Fibroblast of upper back skin (primary cell): ENCODE measurements around the gene SPAG8.

Source experiments
- DNase-seq: peaks from one replicate; pipeline ENCODE4 v3.0.0-alpha.2; 2013

Gene SPAG8

DNA sequence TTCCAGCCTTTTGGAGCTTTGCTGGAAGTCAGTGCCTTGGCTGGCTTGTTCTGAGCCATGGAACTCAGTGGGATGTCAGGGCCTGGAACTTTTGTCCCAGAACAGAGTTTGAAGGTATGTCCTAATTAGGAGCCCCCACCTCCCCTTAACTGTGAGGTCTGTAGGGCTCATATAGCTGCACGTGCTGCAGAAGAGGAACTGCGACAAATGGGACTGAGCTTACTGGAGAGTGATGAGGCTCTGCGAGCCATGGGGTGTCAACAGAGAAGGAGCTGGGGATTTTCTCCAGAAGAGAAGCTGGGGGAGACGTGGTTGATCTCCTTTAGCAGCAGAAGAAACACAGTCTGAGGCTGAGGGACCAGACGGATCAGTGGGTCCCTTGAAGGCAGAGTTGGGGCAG, 27.9 kb upstream of the SPAG8 start:
- no peak for DNase-seq

DNA sequence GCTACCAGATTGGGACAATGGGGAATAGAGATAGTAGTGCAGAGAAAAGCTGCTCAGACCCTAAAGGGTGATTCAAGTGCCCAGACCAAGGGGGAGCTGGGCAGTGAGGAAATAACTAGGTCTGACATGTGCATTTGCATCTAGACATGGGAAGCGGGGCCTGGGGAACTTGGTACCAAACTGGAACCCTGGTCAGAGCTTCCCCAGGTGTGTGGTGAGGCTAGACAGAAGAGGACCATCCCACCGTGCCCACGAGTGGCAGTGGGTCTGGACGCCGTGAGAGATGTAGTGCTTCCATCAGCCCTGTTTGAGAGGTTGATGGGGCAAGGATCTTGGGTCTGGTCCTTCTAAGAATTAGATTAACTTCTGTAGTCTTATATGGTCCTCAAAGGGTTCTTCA, 24.5 kb upstream of the SPAG8 start:
- no peak for DNase-seq

DNA sequence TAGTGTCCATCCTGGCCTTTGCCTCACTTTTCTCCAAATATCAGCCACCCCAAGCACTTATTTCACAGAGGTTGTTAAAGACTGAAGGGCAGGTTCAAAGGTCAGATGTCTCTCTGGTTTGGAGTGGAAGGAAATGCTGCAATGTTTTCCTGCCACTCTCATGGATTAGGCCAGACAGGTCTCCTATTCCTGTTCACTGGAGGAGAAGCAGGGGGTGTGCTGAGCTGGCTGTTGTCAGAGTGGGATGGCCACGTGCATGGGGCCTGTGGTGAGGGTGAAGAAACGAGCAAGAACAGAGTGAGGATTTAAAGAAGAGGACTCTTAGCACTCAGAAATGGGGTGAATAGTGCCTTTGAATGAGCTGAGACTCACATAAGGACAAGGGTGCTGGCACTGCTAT, 23.7 kb upstream of the SPAG8 start:
- DNase-seq = no peak

DNA sequence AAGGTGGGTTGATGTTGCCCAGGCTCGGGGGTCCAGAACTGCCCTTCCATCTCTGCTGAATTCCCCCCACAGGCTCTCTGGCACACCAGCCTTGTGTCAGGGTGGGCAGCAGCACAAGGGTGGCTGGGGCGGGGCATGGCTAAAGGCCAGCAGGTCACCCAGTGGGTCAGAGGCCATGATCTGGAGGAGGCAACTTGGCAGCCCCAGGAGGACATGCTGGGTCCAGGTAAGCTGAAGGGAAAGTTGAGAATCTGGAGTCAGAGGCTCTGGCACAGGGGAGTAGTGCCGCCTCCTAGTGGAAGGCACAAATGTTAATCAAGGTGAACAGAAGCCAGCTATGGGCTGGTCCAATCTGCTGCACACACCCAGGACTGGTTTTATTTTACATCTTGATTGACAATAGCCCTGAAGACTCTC, 23.2 kb upstream of the SPAG8 start:
- no peak for DNase-seq

DNA sequence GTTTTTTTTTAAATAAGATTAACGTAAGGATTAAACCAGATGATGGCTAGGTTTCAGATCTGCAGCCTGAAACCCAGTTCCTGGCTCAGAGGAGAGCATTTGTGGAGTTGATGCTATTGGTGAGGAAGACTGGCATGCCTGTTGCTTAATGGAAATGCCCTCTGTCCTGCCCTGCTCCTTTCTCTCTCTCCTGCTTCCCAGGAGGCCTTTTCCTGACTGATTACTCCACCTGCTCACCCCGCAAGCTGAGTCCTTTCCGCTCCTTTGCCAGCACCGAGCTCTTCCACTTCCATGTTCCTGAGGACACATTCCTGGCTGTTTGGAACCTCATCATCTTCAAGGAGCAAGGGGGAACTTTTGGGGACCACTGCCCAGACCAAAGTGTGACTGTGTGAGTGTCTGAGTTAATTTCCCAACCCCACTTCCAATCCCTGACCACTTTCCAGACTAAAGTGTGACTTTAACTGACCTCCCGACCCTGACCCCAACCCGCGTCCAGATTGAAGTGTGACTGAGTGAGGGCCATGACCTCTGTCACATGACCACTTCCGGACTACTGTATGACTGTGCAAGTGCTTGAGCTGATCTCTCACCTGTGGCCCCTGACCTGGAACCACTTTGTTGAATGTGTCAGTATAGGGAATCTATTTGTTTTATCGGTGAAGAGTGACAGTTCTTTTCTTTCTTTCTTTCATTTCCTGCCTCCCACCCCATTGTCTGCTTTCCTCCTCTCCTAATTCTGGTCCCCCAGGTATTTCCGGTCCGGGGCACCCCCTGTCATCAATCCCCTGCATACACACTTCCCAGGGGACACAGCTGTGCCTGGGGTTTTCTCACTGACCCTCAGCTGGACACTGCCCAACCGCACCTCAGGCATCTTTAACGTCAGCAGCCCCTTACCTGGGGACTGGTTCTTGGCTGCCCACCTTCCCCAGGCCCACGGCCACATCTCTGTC, 22.5 kb upstream of the SPAG8 start:
- no peak for DNase-seq

DNA sequence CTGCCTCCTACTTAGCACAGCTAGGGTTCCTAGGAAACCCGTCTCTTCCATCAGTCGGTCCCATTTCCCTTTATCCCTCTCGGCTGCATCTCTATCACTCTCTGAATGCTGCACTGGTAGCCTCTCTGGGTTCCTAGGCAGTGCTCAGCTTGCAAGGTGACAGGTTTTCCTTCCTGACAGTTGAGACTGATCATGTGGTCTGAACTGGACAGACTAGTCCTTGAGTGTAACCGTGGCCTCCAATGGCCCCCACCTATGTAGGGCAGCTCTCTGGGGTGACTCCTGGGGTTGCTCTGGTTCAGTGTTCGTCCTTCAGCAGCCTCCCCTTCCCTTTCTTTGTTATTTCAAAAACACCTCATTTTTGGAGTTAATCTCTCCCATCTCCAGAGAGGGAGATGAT, 20.8 kb upstream of the SPAG8 start:
- no peak for DNase-seq

DNA sequence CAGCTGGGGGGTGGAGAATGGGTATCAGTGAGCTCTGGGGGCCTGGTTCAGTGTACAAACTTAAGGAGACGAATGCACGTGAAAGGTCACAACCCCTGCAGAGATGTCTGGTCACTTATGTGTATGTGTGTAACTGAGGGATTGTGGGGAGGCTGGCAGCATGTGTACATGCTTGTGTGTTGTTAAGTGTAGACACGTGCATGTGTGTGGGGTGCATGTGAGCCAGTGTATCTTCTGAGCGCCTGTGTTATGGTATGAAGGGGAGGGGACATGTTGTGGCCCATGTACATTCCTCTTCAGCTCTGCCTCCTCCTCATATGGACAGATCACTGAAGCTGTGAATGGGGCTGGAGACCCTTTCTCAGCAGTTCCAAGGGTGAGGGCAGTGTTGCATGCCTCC, 19.0 kb upstream of the SPAG8 start:
- DNase-seq = no peak

DNA sequence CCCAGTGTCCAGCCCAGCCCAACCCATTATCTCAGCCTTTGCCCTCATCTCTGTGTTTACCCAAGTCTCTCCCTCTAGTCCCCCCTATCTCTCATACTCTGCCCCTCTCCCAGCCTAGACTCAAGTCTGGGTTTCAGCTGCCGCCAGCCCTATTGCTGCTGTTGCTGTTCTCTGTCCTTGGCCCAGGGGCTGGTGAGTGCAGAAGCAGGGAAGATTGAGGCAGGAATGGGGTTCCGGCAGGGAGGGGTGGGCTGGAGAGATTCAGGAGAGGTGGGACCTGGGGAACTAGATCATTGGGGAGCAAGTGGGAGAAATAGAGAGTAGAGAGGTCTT, 17.7 kb upstream of the SPAG8 start:
- DNase-seq = no peak

DNA sequence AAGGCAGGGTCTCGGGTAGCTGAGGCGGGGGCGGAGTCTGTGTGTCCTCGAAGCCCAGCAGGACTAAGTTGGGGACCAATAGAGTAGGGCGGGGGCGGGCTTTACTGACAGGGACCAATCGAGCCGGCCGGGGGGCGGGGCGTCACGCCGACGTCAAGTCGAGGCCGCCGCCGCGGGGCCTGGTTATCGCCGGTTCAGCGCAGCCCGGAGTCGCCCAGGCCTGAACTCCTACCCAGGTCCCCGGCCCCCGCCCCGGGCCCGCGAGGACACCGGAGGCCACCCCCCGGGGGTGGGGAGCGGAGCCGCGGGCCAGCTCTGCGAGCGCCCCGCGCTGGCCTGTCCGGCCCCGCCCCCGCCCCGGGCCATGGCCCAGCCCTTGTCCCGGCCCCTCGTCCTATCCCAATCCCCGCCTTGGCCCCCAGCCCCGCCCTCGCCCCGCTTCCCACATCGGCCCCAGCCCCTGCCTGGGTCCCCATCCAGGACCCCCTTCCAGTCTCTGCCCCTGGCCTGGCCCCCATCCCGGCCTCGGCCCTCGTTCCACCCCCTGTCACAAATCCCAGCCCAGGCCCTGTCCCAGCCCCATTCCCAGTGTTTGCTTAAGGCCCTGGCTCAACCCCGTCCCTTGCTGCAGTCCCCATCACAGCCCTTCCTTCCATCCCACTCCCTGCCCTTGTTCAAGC, 17.2 kb upstream of the SPAG8 start, which contains the start of gene TMEM8B:
Gene TMEM8B (plus strand): TSS at position 145 of the 680 bp plus-strand sequence. CDS start 220 bp downstream, at position 365.
- DNase-seq = peak; percentile 90

DNA sequence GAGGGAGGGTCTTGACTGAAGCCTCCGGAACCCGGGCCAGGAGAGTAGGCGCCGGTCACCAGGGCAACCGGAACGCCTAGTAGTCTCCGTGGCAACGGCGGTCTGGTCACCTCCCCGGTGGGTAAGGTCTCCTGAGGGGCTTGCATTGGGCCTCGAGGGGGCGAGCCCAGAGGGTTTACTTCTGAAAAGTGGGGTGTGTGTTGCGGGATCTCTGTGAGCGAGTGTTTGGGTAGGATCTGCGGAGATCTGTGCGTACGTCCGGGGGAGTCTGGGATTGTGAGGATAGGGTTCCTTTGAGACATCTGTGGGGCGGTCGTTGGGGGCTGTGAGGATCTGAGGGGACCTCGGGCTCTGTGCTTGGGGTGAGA, 16.6 kb upstream of the SPAG8 start, which contains the start of gene FAM221B:
Gene FAM221B (minus strand): TSS at position 17 of the 368 bp plus-strand sequence. CDS start 2,571 bp downstream, outside the sequence.
- no peak for DNase-seq

DNA sequence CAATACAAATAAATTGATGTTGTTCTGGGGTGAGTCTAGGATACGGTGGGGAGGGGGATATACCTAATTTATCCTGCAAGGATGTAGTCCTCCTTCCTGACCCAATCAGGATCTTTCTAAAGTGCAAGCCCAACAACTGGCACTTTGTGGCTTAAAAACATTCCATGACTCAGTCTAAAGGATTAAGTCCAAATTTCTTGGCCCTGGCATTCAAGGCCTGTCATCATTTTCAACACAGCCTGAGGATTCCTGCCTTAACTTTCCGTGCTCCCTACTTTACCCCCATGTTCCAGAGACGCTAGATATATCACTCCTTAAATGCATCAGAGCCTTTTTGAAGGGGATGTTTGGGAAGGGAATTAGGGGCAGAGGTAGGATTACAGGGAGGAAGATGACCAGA, 15.4 kb upstream of the SPAG8 start:
- peak; percentile 70 for DNase-seq

DNA sequence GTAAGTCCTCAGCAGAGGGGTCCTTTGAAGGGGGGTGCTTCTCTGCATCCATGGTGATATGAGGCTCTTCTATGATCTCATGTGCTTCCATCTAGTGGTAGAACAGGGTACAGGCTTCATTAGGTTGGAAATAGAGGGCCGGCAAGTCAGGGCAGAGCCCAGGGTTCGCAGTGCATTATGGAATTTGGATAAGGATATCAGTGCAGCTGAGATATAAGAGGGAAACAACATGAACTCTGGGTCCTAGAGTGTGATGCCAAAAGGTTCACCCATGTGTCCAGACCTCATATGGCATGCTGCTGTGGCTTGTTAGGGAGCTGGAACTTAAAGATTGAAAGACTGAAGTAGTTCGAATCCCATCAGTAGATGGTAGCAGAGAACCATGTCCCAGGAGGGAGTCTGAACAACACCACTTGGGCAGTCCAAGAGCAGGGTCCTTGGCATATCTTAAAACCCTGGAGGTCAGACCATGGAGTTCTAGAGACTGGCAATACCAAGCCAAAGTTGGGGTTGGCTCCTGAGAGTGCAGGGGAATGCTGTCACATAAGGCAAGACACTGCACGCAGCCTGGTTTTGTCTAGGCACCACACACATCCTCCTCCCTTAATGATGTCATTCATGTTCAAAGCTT, 14.1 kb upstream of the SPAG8 start:
- DNase-seq = peak; percentile 65

DNA sequence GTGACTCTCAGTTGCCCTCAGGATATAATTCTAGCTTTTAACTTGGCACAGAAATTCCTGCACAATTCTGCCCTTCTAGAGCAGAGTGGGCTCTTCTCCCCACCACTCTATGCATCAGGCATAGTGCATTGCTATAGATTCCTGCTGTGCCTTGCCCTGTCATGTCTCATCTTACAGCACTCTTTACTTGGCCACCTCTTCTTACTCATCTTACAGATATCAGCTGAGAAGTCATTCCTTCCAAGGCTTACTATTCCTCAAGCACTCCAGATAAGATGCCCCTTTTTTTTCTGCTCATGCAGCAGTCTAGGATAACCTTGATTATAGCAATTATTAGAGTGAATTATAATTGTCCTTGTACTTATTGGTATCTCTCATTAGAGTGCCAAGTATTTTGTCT, 10.9 kb upstream of the SPAG8 start:
- no peak for DNase-seq

DNA sequence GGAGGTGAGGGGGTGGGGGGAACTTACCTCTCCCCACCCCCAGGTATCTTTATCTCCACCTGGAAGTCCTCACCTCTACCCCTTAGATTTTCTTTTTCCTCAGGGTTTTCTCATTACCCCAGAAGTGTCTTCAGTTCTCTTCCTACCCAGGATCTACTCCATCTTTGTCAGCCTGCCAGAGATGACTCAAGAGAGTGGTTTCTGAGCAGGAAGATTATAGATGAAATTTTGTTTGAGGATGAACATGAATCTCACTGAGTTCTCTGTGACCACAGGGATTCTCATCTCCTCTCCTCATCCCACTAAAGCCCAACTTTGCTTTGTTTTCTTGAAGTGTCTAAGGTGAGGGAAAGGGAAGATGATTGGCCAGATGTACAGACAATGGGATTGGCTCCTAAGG, 8.0 kb upstream of the SPAG8 start:
- DNase-seq = peak; percentile 85

DNA sequence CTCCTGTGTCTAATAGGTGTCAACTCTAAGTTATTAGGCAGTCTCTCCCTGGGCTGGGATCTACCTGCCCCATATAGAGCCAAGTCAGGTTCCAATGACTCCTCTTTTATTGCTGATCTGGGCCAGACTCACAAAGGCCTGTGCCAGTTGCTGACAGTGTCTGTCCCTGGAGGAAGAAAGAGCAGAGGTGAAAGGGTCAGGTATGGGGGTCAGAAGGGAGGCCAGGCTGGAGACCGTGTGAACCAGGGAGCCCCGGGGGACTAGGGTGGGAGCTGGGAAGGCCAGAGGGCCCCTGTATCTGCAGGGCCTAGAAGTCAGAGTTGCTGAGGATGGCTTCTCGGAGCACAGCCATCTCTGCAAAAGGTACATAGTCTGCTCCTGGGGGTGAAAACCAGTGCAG, 6.3 kb upstream of the SPAG8 start:
- no peak for DNase-seq

DNA sequence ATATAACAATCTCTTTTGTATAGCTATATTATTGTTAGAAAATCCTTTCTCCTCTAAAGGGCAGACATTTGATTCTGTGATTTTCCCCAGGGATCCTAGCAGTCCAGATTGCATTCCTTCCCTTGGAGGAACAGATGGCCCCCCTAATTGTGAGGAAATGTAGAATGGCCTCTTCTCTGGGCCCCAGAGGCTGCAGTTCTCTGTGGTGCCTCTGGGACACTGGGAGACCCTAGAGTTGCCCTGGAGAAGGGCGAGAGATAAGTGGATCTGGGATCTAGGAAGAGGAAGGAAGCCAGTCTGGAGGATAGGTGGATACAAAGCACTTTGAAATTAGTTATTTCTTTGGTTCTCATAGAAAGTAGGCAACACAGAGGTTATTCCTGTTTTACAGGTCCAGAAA, 4.6 kb upstream of the SPAG8 start:
- no peak for DNase-seq

DNA sequence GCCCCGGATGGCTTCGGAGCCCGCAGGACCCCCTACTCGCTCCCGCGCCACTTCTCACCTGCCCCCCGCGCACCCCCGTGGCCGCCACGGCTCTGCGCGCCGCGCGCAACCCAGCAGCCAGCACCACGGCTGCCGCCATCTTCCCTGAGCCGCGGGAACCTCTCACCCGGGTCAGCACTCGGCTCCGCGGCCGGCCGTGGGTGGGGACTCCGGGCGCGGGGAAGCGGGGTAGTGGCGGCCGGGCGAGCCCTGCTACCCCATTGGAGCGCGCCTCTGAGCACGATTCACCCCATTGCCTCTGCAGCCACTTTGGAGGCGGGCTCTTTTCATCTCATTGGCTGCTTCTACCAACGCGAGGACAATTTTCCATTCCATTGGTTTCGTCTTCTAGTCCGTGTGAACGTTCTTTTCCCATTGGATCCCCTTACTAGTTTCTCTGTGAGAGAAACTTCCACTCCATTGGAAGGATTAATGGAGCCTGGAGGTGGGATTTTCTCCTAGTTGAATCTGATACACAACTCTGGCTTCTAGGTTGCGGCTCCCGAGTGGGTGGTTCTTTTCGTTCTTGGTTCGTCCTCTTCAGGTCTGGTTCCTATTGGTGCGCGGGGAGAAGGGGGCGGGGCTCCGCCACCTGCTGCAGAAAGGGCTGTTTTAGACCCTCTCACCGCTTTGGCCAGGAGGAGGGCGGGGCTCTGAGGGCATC, 2.9 kb upstream of the SPAG8 start, which contains the start of gene HINT2:
Gene HINT2 (minus strand): TSS at position 202 of the 703 bp plus-strand sequence. CDS start 63 bp downstream, at position 139.
- peak; percentile 99 for DNase-seq

DNA sequence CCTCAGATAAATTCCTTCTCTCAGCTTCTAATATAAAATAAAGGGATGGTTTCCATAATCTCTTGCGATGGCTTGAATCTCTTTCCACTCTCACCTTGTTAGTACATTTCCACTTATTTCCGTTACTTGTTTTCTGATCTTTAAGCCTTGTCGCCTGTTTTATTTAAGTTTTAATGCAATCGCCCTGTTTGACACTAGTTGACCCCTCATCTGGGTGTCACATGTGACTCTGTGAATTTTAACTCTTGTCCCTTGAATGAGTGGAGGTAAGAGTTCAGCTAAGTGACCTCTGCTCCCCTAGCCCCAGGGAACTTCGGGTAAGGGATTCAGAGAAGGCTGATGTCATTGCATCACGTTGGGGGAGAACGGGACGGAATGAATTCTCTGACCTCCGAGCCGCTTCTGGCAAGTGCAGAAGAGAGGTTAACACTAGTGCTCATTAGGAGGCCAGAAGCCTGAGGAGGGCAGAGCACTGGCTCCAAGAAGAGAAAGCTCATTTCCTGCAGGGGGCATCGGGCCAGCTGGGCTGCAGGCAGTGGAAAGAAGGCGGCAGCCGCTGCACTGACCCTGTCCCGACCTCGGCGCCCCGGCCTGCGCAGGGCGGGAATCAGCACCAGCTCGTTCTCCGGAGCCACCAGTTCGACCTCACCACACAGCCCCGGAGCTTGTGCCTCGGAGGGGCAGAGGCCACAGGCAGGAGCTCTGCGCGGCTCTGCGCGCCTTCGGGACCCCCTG, 2.2 kb upstream of the SPAG8 start:
- peak; percentile 34 for DNase-seq

DNA sequence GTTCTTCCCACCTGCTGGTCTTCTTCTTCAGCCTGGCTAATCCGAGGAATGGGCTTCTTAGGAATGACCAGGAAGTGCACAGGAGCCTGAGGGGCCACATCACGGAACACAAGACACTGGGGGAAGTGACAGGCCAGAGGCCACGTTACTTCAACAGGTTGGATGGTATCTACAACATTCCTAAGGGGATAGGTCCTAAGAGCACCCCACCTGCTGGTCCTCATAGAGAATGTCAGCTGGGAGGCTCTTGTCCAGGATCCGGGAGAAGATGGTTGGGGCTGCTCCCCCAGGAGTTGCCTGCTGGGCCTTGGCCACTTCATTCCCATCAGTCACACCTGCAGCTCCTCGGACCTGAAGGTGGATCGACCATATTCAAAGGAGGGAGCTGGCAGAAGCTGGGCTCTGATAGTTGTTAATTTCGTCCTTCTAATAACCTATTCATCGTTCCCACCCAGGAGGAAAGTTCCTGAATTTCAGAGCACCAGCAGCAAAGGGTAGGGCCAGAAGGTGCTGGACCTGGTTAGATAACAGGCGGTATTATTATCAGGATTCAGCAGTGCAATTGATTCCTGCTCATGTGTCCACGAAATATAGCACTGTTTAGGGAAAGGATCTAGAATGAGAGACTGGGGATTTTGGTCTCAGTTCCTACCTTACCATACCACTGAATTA, 1.5 kb upstream of the SPAG8 start:
- DNase-seq = peak; percentile 35

DNA sequence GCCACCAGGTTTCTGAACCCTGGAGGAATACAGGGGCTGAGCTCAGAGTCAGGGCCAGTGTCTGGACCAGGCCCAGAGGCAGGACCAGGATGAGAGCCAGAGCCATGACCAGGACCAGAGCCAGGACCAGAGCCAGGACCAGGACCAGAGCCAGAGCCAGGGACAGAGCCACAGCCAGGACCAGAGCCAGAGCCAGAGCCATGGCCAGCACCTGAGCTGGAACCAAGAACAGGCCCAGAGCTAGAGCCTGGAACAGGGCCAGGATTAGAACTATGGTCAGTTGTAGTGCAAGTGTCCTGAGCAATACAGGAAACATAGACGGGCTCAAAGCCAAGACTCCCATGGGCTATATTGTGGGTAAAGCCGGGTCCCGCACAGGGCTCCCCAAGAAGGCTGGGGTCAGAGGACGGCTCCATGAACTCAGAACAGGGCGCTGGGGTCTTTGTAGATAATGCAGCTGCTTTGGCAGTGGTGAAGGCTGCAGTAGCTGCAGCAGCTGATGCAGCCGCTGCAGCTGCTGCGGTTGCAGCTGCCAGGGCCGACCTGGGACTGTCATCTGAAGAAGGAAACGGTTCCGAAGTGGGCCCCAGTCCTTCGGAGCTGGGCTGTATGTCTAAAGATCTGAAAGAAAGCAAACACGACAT, 559 bp downstream of the SPAG8 start:
- DNase-seq = no peak

DNA sequence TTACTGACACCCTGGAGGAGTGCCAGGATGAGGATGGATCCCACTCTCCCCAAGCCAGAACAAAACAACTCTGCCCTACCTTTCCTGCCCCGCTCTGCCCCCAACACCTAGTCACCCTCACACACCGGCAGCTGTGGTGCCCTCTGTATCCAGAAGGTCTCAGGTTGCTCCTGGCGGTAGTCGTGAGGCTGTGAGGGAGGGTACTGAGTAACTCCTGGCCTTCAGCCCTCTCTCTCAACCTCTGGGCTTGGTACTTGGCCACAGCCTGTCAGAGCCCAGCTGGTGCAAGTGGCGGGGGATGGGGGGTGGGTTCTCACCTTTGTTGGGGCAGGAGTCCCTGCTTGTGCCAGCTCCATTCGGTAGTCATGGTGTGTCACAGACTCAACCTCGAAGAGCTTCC, 1.9 kb downstream of the SPAG8 start:
- DNase-seq = no peak
